Suprapubic skin (tissue), 4 donors: ENCODE data around the gene TFF1. TPM values are rescaled to one million over a fixed set of nuclear protein-coding genes. Genes with fewer than 3 reads are reported as not detected.
"Not testable (repeated sequence)": the region's sequence is repeated elsewhere in the genome, so short reads cannot be mapped to it uniquely, and the experiment has no call there.

Experiments used
- DNase-seq, 2 donors: peaks; one replicate each; pipeline ENCODE4 v3.0.0-alpha.2; 2019; ENCODE audit warnings: low spot score in 2 of 2
- H3K27ac ChIP-seq: fragments of 200-600 bp; sonication (generic); one replicate; pipeline ENCODE4 v1.5.1; 2019
- H3K27me3 ChIP-seq: fragments of 200-600 bp; sonication (generic); one replicate; pipeline ENCODE4 v1.5.1; 2019
- H3K36me3 ChIP-seq: fragments of 200-600 bp; sonication (generic); one replicate; pipeline ENCODE4 v1.5.1; 2019
- H3K4me1 ChIP-seq: fragments of 200-600 bp; sonication (generic); one replicate; pipeline ENCODE4 v1.5.1; 2019
- H3K4me3 ChIP-seq: fragments of 200-600 bp; sonication (generic); one replicate; pipeline ENCODE4 v1.5.1; 2019; ENCODE audit warnings: mild to moderate bottlenecking
- H3K9me3 ChIP-seq: fragments of 200-600 bp; sonication (generic); one replicate; pipeline ENCODE4 v1.5.1; 2019
- EP300 ChIP-seq: sonication (generic); formaldehyde crosslinking; IDR thresholded peaks from one replicate; pipeline ENCODE4 v1.6.1; 2017; ENCODE audit warnings: antibody characterized with exemption
- POLR2A ChIP-seq, 2 donors: fragments of 450-650 bp; IDR thresholded peaks; one replicate each; pipeline ENCODE4 v1.6.1; 2017; ENCODE audit warnings: antibody characterized with exemption in 2 of 2, mild to moderate bottlenecking in 2 of 2, moderate library complexity in 2 of 2
- POLR2AphosphoS5 ChIP-seq, 3 donors: sonication (generic); formaldehyde crosslinking; IDR thresholded peaks; one replicate each; pipeline ENCODE4 v1.6.1; 2017; ENCODE audit warnings: antibody characterized with exemption in 3 of 3
- WGBS: methylation state at CpG from one replicate; pipeline ENCODE4 v1.1.5; 2018; 5-methylcytosine and 5-hydroxymethylcytosine counted together
- total RNA-seq, 4 donors: library from RNA; depleted of rRNA; stranded (reverse); fragments of >200 nt; gene quantifications; one replicate each; pipeline ENCODE4 v1.1.0, GENCODE V29; 2016
- TF ChIP-seq, protein P1 (sequence below), 2 donors: fragments of 200-600 bp in 1 of 2; fragments of 450-650 bp in 1 of 2; sonication (generic) in 1 of 2; IDR thresholded peaks; one replicate each; pipeline ENCODE4 v1.5.1; 2016 to 2019; ENCODE audit warnings: antibody characterized with exemption in 2 of 2, mild to moderate bottlenecking in 1 of 2, moderate library complexity in 1 of 2

TFF1 gene
- total RNA-seq, 4 donors from 2014 or later: not detected

DNA sequence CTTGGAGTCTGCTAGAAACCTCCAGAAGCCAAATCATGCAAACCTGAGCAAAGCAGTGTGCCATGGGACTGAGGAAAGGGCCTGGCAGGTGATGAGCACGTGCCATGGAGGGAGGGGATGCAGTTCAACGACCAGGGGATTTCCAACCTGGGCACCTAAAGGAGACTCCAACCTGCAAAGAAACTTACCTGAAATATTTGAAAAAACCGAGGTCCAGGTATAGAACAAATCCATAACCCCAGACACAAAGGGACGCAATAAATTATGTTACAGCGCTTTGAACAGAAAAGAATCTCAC, 46.2 kb upstream of the TFF1 start:
- Histone ChIP-seq H3K9me3 (no peaks in the 10 kb centered on the region), H3K36me3 (no peaks in the 10 kb centered on the region), H3K27me3 (peaks cover 26% of the 10 kb centered on the region), H3K27ac (no peak overlapping the region), H3K4me3 (no peak overlapping the region), H3K4me1 (peaks cover 7% of the 10 kb centered on the region)
- DNase-seq: no peak
- WGBS: 66% methylated on average over 5 of the region's 5 CpGs
- no peak for TF ChIP-seq EP300

DNA sequence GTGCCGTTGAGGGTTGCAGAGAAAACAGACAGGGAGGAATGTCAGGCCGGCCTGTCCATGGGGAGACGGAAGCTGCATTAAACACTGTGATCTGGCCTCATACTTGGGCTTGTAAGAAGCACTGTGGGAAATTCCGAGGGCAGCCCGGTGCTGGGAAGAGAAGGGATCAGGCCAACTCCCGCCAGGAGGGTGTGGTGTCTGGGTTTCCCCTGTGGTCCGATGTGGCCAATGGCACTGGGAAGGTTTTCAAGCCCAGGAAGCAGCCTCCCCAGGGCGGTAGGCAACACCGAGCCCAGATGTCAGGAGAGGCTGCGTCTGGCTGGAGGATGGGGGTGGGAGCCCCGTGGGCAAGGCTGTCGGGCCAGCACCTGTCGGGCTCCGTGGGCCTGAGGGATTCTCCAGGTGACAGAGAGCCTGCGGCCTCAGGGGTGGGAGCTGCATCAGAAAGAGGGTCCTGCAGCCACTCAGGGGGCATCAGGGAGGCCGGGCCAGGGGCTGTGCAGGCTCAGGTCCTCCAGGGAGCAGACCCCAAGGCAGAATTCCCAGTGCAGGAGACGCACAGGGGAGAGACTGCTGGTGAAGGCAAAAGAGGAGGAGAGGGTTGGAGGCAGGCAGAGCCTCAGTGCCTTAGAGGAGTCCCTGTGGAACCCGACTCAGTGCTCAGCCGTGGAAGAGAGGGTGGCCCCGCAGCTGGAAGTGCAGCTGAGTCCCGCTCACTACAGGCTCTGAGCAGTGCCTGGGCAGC, 45.7 kb upstream of the TFF1 start:
- no peak overlapping the region for H3K27ac ChIP-seq
- peaks cover 26% of the 10 kb centered on the region for H3K27me3 ChIP-seq
- peaks cover 7% of the 10 kb centered on the region for H3K4me1 ChIP-seq
- TF ChIP-seq, protein P1, sequence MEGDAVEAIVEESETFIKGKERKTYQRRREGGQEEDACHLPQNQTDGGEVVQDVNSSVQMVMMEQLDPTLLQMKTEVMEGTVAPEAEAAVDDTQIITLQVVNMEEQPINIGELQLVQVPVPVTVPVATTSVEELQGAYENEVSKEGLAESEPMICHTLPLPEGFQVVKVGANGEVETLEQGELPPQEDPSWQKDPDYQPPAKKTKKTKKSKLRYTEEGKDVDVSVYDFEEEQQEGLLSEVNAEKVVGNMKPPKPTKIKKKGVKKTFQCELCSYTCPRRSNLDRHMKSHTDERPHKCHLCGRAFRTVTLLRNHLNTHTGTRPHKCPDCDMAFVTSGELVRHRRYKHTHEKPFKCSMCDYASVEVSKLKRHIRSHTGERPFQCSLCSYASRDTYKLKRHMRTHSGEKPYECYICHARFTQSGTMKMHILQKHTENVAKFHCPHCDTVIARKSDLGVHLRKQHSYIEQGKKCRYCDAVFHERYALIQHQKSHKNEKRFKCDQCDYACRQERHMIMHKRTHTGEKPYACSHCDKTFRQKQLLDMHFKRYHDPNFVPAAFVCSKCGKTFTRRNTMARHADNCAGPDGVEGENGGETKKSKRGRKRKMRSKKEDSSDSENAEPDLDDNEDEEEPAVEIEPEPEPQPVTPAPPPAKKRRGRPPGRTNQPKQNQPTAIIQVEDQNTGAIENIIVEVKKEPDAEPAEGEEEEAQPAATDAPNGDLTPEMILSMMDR (IDR thresholded peaks at IDR 0.05): no peak
- TF ChIP-seq POLR2AphosphoS5 (IDR thresholded peaks at IDR 0.05) (no peak), POLR2A (IDR thresholded peaks at IDR 0.05) (no peak), EP300 (no peak)
- H3K36me3 ChIP-seq: no peaks in the 10 kb centered on the region
- 46% methylated on average over 14 of the region's 21 CpGs for WGBS
- H3K4me3 ChIP-seq: no peak overlapping the region
- DNase-seq: no peak
- H3K9me3 ChIP-seq: no peaks in the 10 kb centered on the region

DNA sequence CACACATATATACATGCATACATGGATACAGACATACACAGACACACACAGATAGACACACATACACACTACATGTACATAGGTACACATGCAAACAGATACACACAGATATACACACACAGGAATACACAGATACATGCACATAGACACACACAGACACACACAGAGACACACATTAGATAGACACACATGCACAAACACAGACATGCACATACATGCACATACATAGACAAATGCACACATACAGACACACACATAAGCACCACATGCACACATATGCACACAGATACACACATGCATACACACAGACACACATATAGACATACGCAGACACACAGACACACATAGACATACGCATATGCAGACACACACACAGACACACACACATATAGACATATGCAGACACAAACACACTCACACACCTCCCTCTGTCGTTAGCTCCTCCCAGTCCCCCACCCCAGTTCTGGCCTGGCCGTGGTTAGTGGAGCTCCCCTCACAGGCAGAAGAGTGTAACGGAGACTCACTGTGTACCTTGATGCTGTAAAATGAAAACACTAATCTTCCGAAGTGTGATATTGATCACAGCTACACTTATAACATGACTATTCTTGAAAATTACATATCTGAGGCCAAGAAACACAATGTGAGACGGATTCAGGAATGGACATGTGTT, 45.0 kb upstream of the TFF1 start:
- no peaks in the 10 kb centered on the region for H3K36me3 ChIP-seq
- TF ChIP-seq, protein P1 (IDR thresholded peaks at IDR 0.05): no peak
- no peak for TF ChIP-seq POLR2A (IDR thresholded peaks at IDR 0.05)
- TF ChIP-seq POLR2AphosphoS5 (IDR thresholded peaks at IDR 0.05): no peak
- no peak for TF ChIP-seq EP300
- H3K27me3 ChIP-seq: peaks cover 22% of the 10 kb centered on the region
- H3K27ac ChIP-seq: no peak overlapping the region
- no peaks in the 10 kb centered on the region for H3K9me3 ChIP-seq
- H3K4me1 ChIP-seq: peaks cover 7% of the 10 kb centered on the region
- WGBS: 48% methylated on average over 7 of the region's 7 CpGs
- no peak overlapping the region for H3K4me3 ChIP-seq
- DNase-seq: no peak

GRCh38 chr21:42409366-42409765, 43.0 kb upstream of the TFF1 start:
- Histone ChIP-seq H3K9me3 (no peaks in the 10 kb centered on the region), H3K4me3 (no peak overlapping the region)

GRCh38 chr21:42408718-42409117, 42.4 kb upstream of the TFF1 start:
- not testable (repeated sequence) for H3K4me3 ChIP-seq, DNase-seq, H3K36me3 ChIP-seq, H3K27ac ChIP-seq, H3K4me1 ChIP-seq, H3K9me3 ChIP-seq
- H3K27me3 ChIP-seq: peaks cover 21% of the 10 kb centered on the region
- 76% methylated on average over 5 of the region's 5 CpGs for WGBS

More at GRCh38 chr21:42409366-42409765, 43.0 kb upstream of the TFF1 start:
- no peak for DNase-seq
- peaks cover 21% of the 10 kb centered on the region for H3K27me3 ChIP-seq
- no peak for TF ChIP-seq EP300
- TF ChIP-seq, protein P1 (IDR thresholded peaks at IDR 0.05): no peak
- TF ChIP-seq POLR2AphosphoS5 (IDR thresholded peaks at IDR 0.05): no peak
- no peak for TF ChIP-seq POLR2A (IDR thresholded peaks at IDR 0.05)
- no peak overlapping the region for H3K27ac ChIP-seq
- no peaks in the 10 kb centered on the region for H3K36me3 ChIP-seq
- peaks cover 7% of the 10 kb centered on the region for H3K4me1 ChIP-seq
- 84% methylated on average over 7 of the region's 7 CpGs for WGBS

GRCh38 chr21:42407476-42407875, 41.1 kb upstream of the TFF1 start:
- Histone ChIP-seq H3K27me3 (peaks cover 14% of the 10 kb centered on the region), H3K36me3 (no peaks in the 10 kb centered on the region), H3K9me3 (no peaks in the 10 kb centered on the region), H3K4me3 (no peak overlapping the region), H3K4me1 (peaks cover 7% of the 10 kb centered on the region), H3K27ac (no peak overlapping the region)
- TF ChIP-seq, protein P1 (IDR thresholded peaks at IDR 0.05): no peak
- TF ChIP-seq EP300 (no peak), POLR2A (IDR thresholded peaks at IDR 0.05) (no peak), POLR2AphosphoS5 (IDR thresholded peaks at IDR 0.05) (no peak)
- WGBS: 66% methylated on average over 5 of the region's 5 CpGs
- DNase-seq: no peak
